ENCODE measurements around the gene MYCBP.

GRCh38 chr1:38826262-38826661, 46.9 kb downstream of the MYCBP start:
- TF ChIP-seq CTCF (conservative IDR thresholded peaks at IDR 0.05; ENCODE audit: low read depth in 2 of 2) (no peak), ETS1 (IDR thresholded peaks at IDR 0.05) (no peak), EZH2 (IDR thresholded peaks at IDR 0.05; ENCODE audit: low read depth, unreplicated experiment) (no peak), POLR2AphosphoS5 (IDR thresholded peaks at IDR 0.05; ENCODE audit: low read depth) (no peak), ZNF462 (CRISPR knock-in tag; IDR thresholded peaks at IDR 0.05) (no peak), REST (IDR thresholded peaks at IDR 0.05; ENCODE audit: unreplicated experiment) (no peak), JUNB (IDR thresholded peaks at IDR 0.05; ENCODE audit: unreplicated experiment) (no peak), EZH2phosphoT487 (IDR thresholded peaks at IDR 0.05; ENCODE audit: unreplicated experiment) (no peak)

Data from GM23338 (cell line).